Measurements from ENCODE around the gene PRDM11.
A peak's percentile ranks its signal among the peaks of the same experiment; 100 is the strongest.

PRDM11 gene

DNA sequence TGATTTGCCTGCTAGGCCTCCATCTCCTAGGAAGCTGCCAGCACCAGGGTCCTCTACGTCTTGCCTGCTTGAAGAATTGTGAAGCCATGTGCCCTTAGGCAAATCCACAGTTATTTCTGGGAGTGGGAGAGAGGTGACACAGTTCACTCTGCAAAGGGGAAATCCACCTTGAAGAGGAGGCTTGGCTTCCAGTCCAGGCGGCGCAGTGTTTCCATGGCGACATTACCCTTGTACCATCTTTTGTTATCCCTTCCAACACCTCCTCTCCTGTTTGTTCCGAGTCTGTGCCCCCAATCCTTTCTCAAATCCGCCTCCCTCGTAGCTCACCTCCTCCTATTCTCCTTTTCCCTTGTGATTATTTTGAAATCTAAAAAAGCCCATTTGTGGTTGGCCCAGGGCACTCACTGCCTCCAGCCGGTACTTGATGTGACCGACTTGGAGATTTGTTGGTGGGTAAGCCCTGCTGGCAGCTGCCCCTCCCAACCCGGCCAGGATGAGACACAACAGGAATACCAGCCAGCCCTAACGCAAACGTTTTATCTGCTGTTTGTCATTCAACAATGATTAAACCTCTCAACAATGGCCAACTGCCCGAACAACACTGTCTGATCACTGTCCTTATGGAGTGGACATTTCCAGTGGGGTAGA is 121.3 kb downstream of the PRDM11 start:
- DNase-seq: no peak

DNA sequence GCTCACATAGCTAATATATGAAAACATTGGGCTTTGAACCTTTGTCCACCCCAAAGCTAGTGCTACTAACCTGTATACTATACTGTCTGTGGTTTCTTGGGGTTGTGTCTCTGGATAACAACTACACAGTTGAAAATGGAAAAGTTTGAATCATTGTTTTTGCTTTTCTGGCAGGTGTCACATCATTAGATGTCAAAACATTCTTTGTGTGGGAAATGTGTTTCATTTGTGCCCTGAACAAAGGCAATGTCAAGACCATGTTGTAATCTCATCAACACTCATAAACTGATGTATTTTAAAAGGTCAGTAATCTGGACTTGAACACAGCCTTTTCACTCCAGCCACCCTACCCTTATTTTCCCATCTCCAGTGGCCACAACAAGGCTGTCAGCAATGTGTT is 123.2 kb downstream of the PRDM11 start:
- DNase-seq: no peak

DNA sequence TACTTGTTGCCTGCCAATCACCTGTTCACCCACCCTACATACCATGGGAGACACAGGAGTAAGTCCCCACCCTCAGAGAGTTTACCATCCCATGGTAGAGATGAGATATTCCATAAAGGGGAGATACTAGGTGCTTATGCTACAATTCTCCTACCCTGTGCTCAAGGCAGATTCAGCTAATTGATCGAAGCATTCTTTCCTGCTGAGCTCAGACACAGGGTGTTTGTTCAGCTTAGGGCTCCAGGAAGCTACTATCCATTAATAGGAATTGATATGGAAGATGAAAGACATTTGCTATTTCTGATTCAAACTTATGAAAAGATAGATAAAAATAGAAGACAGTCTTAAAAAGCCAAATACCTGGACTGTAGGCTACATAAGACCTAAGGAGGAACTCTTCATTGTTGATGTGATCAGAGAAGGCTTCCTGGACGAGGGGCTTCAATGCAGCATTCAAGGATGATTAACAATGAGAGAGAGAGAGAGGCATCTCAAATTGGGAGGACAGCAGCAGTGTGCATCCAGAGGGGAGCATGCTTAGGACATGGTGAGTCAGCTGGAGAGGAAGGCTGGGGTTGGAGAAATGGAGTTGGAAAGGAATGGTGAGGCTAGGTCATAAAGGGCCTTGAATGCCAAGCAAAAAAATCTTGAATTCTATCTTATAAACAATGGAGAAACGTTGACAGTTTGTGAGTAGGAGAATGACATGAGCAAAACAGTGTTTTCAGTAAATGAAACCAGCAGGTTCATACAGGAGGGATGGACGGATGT is 124.7 kb downstream of the PRDM11 start:
- peak; percentile 18 for DNase-seq

DNA sequence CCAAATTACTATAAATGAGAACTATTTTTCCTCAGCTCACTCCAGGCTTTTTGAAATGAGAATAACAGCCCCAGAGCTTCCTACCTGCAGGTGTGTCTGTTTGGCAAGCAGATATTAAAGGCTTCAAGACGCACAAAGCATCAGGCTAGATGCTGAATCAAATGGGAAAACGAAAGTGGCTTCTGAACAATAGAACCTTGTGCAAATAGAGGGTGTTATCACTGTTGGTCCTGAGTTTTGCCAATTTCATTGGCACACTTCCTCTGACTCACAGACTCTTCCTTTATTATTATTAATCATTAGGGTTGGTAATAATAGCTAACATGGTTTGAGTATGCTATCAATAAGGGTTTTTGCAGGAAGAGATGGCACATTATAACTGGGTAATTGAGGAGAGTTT is 126.3 kb downstream of the PRDM11 start:
- peak; percentile 93 for DNase-seq

DNA sequence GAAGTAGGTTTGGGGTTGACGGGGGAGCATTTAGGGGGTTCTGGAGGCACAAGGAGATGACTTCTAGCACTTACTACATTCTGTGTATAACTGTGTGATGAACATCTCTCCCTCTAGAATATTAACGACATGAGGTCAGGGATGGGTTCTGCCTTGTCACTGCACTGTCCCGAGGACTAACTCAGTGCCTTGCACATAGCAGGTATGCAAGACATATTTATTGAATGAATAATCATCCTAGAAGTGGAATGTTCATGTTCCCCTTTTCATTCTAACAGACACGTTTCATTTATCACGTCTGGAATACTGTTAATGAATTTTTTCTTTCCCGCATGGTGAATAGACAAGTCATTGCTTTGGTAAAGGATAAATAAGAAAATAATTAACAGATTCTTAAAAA is 127.1 kb downstream of the PRDM11 start:
- DNase-seq: no peak

DNA sequence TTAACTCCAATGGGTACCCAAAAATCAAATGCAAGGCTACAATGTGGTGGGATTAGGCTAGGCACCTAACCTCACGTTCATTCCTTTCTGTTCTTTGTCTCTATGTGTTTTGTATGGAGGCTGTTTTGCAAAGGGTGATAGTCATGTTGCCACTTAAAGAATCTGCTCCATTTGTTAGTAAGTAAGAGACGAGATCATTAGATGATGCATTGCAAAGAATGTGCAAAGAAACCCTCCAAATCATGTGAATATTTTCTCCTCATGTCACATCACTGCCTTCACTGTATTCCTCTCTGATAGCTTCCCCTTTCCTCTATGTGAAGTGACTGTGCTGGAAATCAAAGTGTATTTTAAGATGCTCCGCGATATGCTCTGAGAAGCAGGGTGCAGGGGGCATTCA is 127.8 kb downstream of the PRDM11 start:
- no peak for DNase-seq

DNA sequence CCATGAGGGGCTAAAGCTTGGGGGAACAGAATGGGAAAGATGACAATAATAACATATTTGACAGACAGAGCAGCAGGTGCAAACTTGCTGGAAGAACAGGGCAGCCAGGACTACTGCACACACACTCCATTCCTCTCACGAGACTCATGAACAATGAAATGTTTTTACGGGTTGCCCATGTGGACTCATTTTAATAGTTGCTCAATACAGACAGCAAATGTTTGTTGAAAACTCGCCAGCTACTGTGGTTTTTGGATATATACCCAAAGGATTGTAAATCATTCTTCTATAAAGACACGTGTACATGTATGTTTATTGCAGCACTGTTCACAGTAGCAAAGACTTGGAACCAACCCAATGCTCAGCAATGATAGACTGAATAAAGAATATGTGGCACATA is 129.4 kb downstream of the PRDM11 start:
- DNase-seq: peak; percentile 77

DNA sequence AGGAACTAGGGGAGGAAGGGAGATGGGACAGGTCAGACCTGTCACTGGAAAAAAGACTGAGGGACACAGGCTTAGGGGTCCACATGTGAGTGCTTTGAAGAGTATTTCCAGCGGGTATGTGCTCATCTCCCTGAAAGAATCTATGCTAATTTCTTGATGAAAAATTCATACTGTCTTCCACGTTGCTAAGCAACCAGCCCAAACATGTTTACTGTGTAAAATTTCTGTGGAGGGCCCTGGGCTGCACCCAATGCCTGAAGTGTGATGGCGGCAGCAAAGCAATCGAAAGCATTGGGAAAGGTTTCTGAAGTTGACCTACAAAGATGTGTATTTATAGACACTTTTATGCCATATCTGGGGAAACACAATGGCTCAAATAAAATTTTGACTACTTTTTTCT is 132.3 kb downstream of the PRDM11 start:
- no peak for DNase-seq

DNA sequence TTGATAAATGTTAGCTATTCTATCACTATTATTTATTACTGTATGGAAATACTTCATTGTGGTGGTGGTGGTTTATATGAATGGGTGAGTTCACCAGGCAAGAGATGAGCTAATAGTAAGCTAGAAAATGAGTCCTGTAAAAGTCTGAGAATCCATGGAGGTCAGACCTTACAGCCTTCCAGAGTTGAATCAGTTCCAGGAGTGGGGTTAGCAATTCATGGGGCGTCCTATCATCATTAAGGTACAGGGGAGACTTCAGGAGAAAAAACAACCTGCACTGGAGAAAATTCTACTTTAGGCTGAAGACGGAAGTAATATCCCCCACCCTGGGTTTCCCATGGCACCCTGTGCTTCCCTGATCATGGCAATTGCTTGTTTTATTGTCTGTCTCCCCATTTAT is 133.2 kb downstream of the PRDM11 start:
- no peak for DNase-seq

DNA sequence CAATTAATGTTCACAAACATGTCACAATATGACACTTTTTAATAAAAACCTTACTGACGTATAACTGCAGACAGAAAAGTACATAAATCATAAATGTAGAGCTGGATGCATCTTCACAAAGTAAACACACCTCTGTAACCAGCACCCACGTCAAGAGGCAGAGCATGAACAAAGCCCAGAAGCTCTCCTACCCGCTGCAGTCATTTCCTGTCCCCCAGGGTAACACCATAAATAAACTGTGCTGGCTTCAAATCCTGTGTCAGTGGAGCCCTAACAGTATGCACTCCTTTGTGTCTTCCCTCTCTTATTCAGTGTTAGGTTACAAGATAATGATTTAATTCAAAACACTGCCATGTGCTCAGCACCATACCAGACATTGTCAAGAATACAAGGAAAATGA is 134.0 kb downstream of the PRDM11 start:
- DNase-seq: peak; percentile 98

DNA sequence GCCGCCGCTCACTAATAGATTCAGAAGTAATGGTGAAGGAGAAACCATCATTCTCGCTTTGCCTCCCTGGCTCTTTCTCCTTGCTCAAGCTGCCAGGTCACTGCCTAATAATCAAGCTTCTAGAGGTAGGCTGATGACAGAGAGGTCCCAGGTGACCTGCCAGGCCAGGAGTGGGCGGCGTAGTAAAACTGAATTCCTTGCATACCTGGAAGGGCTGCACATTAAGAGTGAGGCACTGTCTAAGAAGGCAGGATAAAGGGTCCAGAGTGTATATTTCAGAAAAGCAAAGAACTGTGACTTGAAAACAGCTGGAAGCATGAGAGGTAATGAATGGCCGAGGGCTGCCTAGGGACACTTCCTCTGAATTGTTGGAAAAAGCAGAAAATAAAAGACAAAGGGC is 135.6 kb downstream of the PRDM11 start:
- DNase-seq: no peak

Data from DMS153 (cell line).